GM12891 (cell line): ENCODE measurements around the gene REG3G.
A peak's percentile ranks its signal among the peaks of the same experiment; 100 is the strongest.

Experiments used
- PAX5 ChIP-seq: IDR thresholded peaks from 2 replicates; pipeline ENCODE4 v1.6.1; 2011; ENCODE audit warnings: low read length, moderate library complexity, mild to moderate bottlenecking; ENCODE audit not compliant: insufficient read depth, severe bottlenecking
- POLR2A ChIP-seq: IDR thresholded peaks from 2 replicates; pipeline ENCODE4 v1.6.1; 2011; ENCODE audit warnings: low read depth, low read length, control low read depth
- POLR2AphosphoS5 ChIP-seq: IDR thresholded peaks from 2 replicates; pipeline ENCODE4 v1.6.1; 2011; ENCODE audit warnings: low read depth, low read length, control low read depth
- SPI1 ChIP-seq: IDR thresholded peaks from 2 replicates; pipeline ENCODE4 v1.6.1; 2011; ENCODE audit warnings: low read depth, low read length, control low read depth
- TAF1 ChIP-seq: IDR thresholded peaks from 2 replicates; pipeline ENCODE4 v1.6.1; 2011; ENCODE audit warnings: low read depth, low read length, control low read depth

GRCh38 chr2:78982638-78983330, 42.7 kb upstream of the REG3G start:
- no peak for TF ChIP-seq POLR2AphosphoS5
- no peak for TF ChIP-seq POLR2A
- no peak for TF ChIP-seq TAF1
- no peak for TF ChIP-seq PAX5
- TF ChIP-seq SPI1: peak; percentile 66
